ENCODE measurements around the gene NELL1. TPM values are rescaled to one million over a fixed set of nuclear protein-coding genes. Genes with fewer than 3 reads are reported as not detected.

Gene NELL1
- total and polyA plus RNA-seq, 8 donors = 0.24 to 1.8 (median 0.71) TPM; not detected in 2

GRCh38 chr11:21475276-21475675, 805.9 kb downstream of the NELL1 start:
- ATAC-seq = no peak
- no peak overlapping the region for H3K4me3 ChIP-seq
- TF ChIP-seq CTCF (IDR thresholded peaks at IDR 0.05) = no peak
- intact Hi-C loops (cut with DNase I) = no loop called here
- no peaks in the 10 kb centered on the region for H3K27me3 ChIP-seq
- no peaks in the 10 kb centered on the region for H3K9me3 ChIP-seq
- no peaks in the 10 kb centered on the region for H3K36me3 ChIP-seq
- no peaks in the 10 kb centered on the region for H3K4me1 ChIP-seq
- no peak overlapping the region for H3K27ac ChIP-seq
- no peak for DNase-seq

- no peaks in the 10 kb centered on the region for H3K4me1 ChIP-seq
Observed at GRCh38 chr11:21476588-21476987, 807.2 kb downstream of the NELL1 start.

DNA sequence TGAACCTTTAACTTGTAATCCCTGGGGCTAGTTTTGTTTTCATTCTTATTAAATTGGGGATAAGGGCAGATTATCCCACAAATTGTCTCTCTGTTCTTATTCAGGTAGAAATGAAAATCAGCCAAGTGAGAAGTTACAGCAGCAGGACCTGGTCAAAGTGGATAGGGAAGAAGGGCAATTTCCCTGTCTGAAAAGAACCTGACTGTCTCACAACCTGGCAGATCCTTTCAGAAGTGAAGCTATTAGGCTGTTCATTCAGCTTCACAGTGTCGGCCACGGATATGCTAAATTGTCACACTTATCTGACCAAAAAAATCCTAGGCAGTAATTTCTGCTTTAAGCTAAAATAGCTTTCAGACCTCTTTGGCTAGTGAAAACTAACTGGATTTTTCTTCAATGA, 810.9 kb downstream of the NELL1 start:
- intact Hi-C loops (cut with DNase I) = no loop called here

More at GRCh38 chr11:21476588-21476987, 807.2 kb downstream of the NELL1 start:
- Histone ChIP-seq H3K36me3 (no peaks in the 10 kb centered on the region), H3K4me3 (no peak overlapping the region), H3K27ac (no peak overlapping the region), H3K27me3 (no peaks in the 10 kb centered on the region), H3K9me3 (no peaks in the 10 kb centered on the region)
- TF ChIP-seq CTCF (IDR thresholded peaks at IDR 0.05) = no peak
- intact Hi-C loops (cut with DNase I) = no loop called here
- DNase-seq (no peak), ATAC-seq (no peak)

DNA sequence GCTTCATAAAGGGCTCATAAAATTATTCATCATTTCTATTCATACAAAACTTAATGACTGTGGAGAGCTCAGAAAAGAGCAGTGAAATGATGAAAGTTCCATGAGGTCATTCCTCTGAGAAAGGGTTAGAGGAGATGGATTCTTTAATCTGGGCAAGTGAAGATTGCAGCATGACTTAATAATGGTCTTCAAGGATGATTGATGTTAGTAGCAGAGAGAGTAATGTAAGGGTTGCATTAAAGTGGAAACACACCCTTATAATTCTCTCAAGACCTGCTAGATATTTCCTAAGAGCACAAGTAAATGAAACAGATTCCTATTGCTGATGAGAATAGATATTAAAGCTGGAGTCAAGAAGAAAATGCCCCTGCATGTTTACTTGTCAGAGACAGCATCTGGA, 811.9 kb downstream of the NELL1 start:
- H3K36me3 ChIP-seq = no peaks in the 10 kb centered on the region
- no peak for ATAC-seq
- no peak overlapping the region for H3K27ac ChIP-seq
- intact Hi-C loops (cut with DNase I) = no loop called here
- no peaks in the 10 kb centered on the region for H3K9me3 ChIP-seq
- no peak for DNase-seq
- no peaks in the 10 kb centered on the region for H3K27me3 ChIP-seq
- H3K4me1 ChIP-seq = no peaks in the 10 kb centered on the region
- no peak for TF ChIP-seq CTCF (IDR thresholded peaks at IDR 0.05)
- H3K4me3 ChIP-seq = no peak overlapping the region

More for the DNA sequence above, 810.9 kb downstream of the NELL1 start:
- ATAC-seq (no peak), DNase-seq (no peak)
- no peak for TF ChIP-seq CTCF (IDR thresholded peaks at IDR 0.05)
- H3K4me3 ChIP-seq = no peak overlapping the region
- no peaks in the 10 kb centered on the region for H3K9me3 ChIP-seq
- H3K4me1 ChIP-seq = no peaks in the 10 kb centered on the region
- H3K27ac ChIP-seq = no peak overlapping the region
- H3K36me3 ChIP-seq = no peaks in the 10 kb centered on the region
- no peaks in the 10 kb centered on the region for H3K27me3 ChIP-seq

GRCh38 chr11:21484039-21484438, 814.7 kb downstream of the NELL1 start:
- intact Hi-C loops (cut with DNase I) = no loop called here
- no peak for TF ChIP-seq CTCF (IDR thresholded peaks at IDR 0.05)
- DNase-seq = no peak
- no peak overlapping the region for H3K27ac ChIP-seq
- no peak overlapping the region for H3K4me3 ChIP-seq
- H3K27me3 ChIP-seq = no peaks in the 10 kb centered on the region
- ATAC-seq = no peak
- no peaks in the 10 kb centered on the region for H3K9me3 ChIP-seq
- H3K36me3 ChIP-seq = no peaks in the 10 kb centered on the region
- no peaks in the 10 kb centered on the region for H3K4me1 ChIP-seq
